Mesodermal cell (in vitro differentiated cells): ENCODE measurements around the gene HIC1.

Source experiments
- H3K27ac ChIP-seq: 2 replicates; pipeline ENCODE4 v1.7.0; 2013; ENCODE audit warnings: mild to moderate bottlenecking, low read depth, low read length, moderate library complexity; ENCODE audit not compliant: severe bottlenecking
- H3K36me3 ChIP-seq: 2 replicates; pipeline ENCODE4 v1.7.1; 2013; ENCODE audit warnings: mild to moderate bottlenecking, low read length, moderate library complexity; ENCODE audit not compliant: control insufficient read depth, insufficient read depth
- H3K4me1 ChIP-seq: one replicate; pipeline ENCODE4 v1.7.1; 2013; ENCODE audit warnings: mild to moderate bottlenecking, low read length; ENCODE audit not compliant: insufficient read depth, control insufficient read depth, poor library complexity, severe bottlenecking
- H3K4me3 ChIP-seq: 2 replicates; pipeline ENCODE4 v1.7.0; 2013; ENCODE audit warnings: low read length, control low read depth, mild to moderate bottlenecking; ENCODE audit not compliant: insufficient read depth, poor library complexity, severe bottlenecking; ENCODE audit errors: extremely low read depth
- H3K9me3 ChIP-seq: 2 replicates; pipeline ENCODE4 v1.7.1; 2013; ENCODE audit warnings: mild to moderate bottlenecking, low read length, moderate library complexity; ENCODE audit not compliant: control insufficient read depth
- WGBS, 2 experiments: methylation state at CpG; one replicate each; pipeline ENCODE4 v1.1.5; 2013; ENCODE audit warnings: missing lambda C conversion rate in 2 of 2; ENCODE audit not compliant: insufficient coverage in 2 of 2; 5-methylcytosine and 5-hydroxymethylcytosine counted together

Gene HIC1

GRCh38 chr17:2017274-2017941, 37.5 kb upstream of the HIC1 start:
- H3K4me3 ChIP-seq: no peak overlapping the region
- no peaks in the 10 kb centered on the region for H3K4me1 ChIP-seq
- WGBS, 2 experiments: 92 to 93% methylated on average over 15 to 19 of the region's 19 CpGs
- H3K27ac ChIP-seq: no peak overlapping the region
- no peaks in the 10 kb centered on the region for H3K36me3 ChIP-seq
- H3K9me3 ChIP-seq: no peaks in the 10 kb centered on the region

DNA sequence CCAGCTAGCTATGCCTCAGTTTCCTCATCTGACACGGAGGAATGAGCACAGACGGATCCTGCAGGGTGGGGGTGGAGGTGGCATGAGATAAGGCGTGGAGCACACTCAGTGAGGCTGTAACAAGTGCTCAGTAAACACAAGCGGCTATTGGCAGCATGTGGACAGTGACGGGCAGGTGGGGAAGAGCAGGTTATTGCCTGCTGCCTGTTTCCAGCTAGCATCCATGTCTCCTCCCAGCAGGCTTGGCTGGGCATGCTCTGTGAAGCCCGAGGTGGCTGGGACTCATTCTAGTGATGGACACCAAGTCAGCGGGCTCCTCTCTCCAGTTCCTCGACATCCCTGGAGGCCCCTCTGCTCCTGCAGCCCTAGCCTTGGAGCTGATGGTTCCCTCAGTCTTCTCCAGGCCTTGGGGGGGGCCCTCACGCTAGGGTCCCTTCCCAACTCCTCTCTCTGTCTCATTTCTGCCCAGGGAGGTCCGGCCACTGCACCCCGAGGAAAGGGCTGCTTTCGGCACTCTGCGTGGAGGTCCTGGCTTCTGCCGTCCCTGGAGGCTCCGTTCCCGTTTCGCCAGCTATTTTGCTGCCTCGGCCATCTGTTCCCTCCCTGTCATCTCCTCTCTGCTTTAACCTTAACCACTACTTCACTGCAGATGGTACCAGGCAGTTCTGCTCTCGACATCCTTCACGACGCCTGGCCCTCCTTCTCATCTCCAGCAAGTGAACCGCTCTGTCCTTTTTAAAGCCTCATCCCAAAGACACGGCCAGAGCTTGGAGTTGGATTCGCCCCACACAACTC, 36.0 kb upstream of the HIC1 start:
- 81 to 87% methylated on average over 16 to 24 of the region's 24 CpGs for WGBS, 2 experiments
- Histone ChIP-seq H3K4me3 (no peak overlapping the region), H3K4me1 (no peaks in the 10 kb centered on the region), H3K36me3 (no peaks in the 10 kb centered on the region), H3K27ac (no peak overlapping the region), H3K9me3 (no peaks in the 10 kb centered on the region)

- 92 to 94% methylated on average over 5 to 7 of the region's 8 CpGs for WGBS, 2 experiments
- no peaks in the 10 kb centered on the region for H3K4me1 ChIP-seq
These were observed 35.2 kb upstream of the HIC1 start for GRCh38 chr17:2019723-2020122.

DNA sequence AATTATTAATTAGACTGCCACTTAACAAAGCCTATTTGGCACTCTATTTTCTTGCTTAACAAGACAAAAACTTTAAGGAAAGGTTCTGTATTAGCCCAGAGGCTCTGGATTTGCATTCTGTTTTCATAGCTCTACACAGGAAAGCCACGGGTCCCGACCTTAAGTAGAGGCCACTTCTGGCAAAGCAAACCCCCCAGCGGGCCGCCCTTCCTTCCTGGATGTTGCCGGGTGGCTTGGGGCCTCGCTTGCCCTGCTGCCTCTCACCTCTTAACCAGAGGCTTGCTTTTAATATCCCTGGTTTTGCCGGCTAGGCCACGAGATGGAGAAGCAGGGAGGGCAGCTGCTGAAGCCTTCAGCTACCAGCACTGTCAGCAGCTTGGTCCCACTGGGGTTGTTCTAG, 34.2 kb upstream of the HIC1 start:
- Histone ChIP-seq H3K4me3 (no peak overlapping the region), H3K4me1 (no peaks in the 10 kb centered on the region), H3K36me3 (no peaks in the 10 kb centered on the region), H3K9me3 (no peaks in the 10 kb centered on the region), H3K27ac (no peak overlapping the region)
- 40 to 78% methylated on average over 1 to 8 of the region's 8 CpGs for WGBS, 2 experiments

More at GRCh38 chr17:2019723-2020122, 35.2 kb upstream of the HIC1 start:
- Histone ChIP-seq H3K36me3 (no peaks in the 10 kb centered on the region), H3K27ac (no peak overlapping the region), H3K4me3 (no peak overlapping the region), H3K9me3 (no peaks in the 10 kb centered on the region)

- H3K36me3 ChIP-seq: no peaks in the 10 kb centered on the region
- H3K27ac ChIP-seq: no peak overlapping the region
- WGBS, 2 experiments: 88 to 90% methylated on average over 13 to 14 of the region's 15 CpGs
- H3K4me1 ChIP-seq: no peaks in the 10 kb centered on the region
- H3K9me3 ChIP-seq: no peaks in the 10 kb centered on the region
- H3K4me3 ChIP-seq: no peak overlapping the region
These were observed 32.2 kb upstream of the HIC1 start for GRCh38 chr17:2022647-2023240.

DNA sequence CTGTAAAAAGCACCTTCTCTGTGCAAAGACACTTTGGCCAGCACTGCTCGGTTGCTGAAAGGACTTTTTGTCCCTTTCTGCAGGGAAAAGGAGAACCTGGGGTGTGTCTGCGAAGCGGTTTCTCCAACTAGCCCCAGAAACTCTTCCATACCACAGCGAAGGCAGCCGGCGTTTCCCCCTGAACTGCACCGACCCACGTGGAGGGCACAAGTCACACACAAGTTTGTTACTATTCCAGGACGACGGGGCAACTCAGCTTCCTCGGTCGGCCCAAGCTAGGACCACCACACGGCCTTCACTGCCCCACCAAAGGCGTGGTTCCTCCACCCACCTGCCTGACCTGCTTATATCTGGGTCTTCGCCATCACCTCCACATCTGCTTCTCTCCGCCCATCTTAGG, 31.6 kb upstream of the HIC1 start:
- WGBS, 2 experiments: 32 to 40% methylated on average over 9 to 14 of the region's 16 CpGs
- Histone ChIP-seq H3K4me1 (no peaks in the 10 kb centered on the region), H3K27ac (no peak overlapping the region), H3K36me3 (no peaks in the 10 kb centered on the region), H3K4me3 (no peak overlapping the region), H3K9me3 (no peaks in the 10 kb centered on the region)

DNA sequence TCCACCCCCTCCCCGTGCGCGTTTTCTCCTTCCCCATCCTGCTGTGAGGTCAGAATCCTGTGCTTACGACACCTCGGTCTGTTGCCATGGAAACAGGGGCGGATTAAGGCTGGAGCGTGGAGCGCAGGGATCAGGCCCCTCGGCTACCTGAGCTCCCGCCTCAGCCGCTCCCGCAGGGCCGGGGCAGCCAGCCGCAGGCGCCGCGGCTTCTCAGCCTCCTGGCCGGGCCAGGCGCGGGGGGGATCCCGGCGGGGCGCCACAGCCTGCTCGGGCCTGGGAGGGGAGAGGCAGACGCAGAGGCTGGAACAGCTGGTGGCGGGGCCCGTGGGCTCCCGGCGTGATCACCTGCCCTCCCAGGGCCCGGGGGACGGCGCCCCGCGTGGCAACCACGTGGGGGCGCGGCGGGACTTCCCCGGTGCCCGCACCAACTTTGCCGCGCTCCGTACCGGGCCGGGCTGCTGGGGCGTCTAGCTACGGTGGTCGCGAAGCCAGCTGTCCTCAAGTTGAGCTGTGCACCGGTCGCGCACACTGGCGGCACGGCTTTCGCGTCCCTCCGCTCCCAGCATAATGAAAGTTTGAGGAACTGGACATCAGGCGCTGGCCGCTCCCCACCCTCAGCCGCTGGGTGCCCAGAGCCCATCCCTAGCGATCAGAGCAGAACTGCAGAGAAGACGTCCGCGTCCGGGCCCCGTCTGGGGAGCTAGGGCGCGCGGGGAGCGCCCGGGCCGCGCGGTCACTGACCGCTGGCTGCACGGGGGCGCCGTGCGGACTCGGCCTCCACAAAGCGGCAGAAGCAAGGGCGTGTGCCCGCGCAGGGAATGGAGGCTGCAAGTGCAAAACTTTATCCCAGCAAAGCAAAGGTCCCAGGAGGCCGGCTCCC, 31.0 kb upstream of the HIC1 start:
- H3K4me3 ChIP-seq: peak overlapping the region; percentile 42
- no peaks in the 10 kb centered on the region for H3K4me1 ChIP-seq
- H3K36me3 ChIP-seq: no peaks in the 10 kb centered on the region
- H3K9me3 ChIP-seq: no peaks in the 10 kb centered on the region
- no peak overlapping the region for H3K27ac ChIP-seq
- 2% methylated on average over 59 to 74 of the region's 85 CpGs for WGBS, 2 experiments

DNA sequence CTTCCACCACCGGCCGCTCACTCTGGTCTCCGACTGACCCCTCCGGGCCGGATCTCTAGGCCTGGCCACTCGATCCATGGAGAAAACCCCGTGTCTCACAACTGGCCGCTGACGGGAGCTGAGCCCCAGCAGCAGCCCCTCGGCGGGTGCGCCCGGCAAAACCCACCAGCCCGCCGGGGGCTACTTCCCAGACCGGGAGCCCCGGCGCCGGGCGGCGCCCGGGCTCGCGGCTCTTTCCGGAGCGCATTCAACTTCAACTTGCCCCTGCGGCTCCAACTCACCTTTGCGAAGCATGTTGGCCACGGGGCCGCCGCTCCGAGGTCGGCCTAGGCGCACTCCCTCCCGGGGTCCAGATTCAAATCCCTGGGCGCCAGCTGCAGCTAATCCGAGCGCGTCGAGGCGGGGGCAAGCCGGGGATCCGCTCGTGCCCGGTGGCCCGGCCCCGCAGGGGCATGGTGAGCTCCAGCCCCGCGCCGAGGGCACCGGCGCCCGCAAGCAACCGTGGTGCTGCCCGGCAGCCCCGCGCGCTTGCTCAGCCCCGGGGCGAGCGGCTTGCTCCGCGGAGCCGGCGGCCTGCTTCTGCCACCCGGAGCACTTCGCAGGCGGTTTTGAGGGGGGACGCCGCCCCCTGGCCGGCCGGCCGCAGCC, 30.2 kb upstream of the HIC1 start:
- H3K27ac ChIP-seq: no peak overlapping the region
- 0 to 1% methylated on average over 69 to 70 of the region's 73 CpGs for WGBS, 2 experiments
- no peaks in the 10 kb centered on the region for H3K4me1 ChIP-seq
- H3K9me3 ChIP-seq: no peaks in the 10 kb centered on the region
- no peaks in the 10 kb centered on the region for H3K36me3 ChIP-seq
- peak overlapping the region; percentile 42 for H3K4me3 ChIP-seq

DNA sequence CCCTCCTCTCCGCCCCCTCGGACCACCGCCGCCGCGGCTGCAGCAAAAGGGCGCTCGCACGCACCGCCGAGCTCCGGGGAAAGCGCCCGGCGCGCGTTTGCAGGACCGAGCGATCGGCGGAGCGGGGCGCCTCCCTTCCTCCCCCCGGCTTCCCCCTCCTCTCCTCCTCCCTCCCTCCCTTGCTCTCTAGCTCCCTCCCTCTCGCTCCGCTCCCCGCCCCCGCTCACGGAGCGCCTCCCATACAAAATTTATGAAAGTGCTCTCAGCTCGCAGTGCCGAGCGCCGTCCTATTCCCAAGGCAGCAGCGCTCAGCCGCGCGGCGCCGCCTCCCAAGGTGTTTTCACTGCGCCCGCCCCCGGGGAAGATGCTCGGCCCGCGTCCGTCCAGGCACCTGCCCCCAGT, 29.7 kb upstream of the HIC1 start, which contains the start of gene RTN4RL1:
RTN4RL1 (minus strand) TSS at position 115 of the 402 bp plus-strand sequence. CDS start 469 bp downstream, outside the sequence.
- no peak within 1 kb of the TSS for H3K27ac ChIP-seq
- H3K36me3 ChIP-seq: no peaks in the 10 kb centered on the region
- H3K9me3 ChIP-seq: no peaks in the 10 kb centered on the region
- peak within 1 kb of the TSS; percentile 42 for H3K4me3 ChIP-seq
- no peaks in the 10 kb centered on the region for H3K4me1 ChIP-seq
- 0 to 1% methylated on average over 21 to 37 of the region's 47 CpGs for WGBS, 2 experiments
